ENCODE data around the gene MACROD1.

MACROD1 gene, protein sequence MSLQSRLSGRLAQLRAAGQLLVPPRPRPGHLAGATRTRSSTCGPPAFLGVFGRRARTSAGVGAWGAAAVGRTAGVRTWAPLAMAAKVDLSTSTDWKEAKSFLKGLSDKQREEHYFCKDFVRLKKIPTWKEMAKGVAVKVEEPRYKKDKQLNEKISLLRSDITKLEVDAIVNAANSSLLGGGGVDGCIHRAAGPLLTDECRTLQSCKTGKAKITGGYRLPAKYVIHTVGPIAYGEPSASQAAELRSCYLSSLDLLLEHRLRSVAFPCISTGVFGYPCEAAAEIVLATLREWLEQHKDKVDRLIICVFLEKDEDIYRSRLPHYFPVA
- total RNA-seq: 5.0 to 7.8 reads per million in 2 donors

DNA sequence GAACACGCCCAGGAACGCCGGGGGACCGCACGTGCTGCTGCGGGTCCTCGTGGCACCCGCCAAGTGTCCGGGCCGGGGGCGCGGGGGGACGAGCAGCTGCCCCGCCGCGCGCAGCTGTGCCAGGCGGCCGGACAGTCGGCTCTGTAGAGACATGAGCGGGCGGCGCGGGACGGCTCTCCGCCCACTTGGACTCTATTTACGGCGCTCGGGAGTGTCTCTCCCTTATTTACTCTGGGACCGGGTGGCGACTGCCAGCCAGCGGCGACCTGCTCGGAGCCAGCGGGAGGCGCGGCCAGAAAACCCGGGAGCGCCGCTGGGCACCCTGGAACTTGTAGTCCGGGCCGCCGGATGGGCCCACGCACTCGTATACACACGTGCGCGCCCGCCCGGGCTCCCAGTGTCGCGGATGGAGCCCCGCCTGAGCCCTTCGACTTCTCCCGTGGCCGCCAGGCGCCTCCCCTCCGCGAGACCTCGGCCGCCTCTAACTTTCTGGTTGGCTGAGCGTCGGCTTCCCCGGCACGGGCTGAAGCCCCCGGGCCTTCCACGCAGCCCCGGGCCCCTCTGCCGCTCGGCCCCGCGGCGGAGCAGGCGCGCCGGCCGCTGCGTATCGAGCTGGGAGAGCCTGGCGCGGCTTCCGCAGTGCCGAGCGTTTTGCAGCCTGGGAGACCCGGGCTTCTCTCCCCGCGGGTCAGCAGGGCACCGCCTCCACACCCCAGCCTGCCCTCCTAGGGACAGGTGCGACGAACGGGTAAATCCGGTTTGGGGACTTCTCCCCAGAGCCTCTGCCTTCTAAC is at the start of gene MACROD1:
TSS of gene MACROD1 (minus strand) at position 272 of the 794 bp plus-strand sequence. CDS start at position 153, 119 bp downstream.
- DNase-seq: peak; percentile 67

DNA sequence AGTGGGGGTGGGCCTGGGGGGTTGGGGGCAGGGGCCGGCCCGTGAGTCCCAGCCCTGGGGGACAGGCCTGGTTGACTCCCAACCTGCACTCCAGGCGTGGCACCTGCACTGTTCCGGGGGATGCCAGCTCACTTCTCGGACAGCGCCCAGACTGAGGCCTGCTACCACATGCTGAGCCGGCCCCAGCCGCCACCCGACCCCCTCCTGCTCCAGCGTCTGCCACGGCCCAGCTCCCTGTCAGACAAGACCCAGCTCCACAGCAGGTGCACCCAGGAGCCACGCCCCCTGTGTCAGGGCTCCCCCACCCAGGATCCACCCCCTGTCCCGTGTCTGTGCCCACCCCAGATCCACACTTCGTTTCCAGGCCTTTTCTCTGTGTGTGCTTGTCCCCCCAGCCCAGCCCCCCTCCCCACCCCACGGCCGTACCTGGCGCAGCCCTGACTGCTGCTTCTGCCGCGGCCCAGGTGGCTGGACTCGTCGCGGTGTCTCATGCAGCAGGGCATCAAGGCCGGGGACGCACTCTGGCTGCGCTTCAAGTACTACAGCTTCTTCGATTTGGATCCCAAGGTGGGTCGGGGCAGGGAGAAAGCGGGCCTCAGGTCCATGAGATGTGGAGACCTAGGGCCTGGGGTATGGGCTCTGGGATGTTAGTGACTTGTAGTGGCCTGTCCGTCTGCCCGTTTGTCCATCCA is 45.4 kb upstream of the MACROD1 start:
- no peak for DNase-seq

DNA sequence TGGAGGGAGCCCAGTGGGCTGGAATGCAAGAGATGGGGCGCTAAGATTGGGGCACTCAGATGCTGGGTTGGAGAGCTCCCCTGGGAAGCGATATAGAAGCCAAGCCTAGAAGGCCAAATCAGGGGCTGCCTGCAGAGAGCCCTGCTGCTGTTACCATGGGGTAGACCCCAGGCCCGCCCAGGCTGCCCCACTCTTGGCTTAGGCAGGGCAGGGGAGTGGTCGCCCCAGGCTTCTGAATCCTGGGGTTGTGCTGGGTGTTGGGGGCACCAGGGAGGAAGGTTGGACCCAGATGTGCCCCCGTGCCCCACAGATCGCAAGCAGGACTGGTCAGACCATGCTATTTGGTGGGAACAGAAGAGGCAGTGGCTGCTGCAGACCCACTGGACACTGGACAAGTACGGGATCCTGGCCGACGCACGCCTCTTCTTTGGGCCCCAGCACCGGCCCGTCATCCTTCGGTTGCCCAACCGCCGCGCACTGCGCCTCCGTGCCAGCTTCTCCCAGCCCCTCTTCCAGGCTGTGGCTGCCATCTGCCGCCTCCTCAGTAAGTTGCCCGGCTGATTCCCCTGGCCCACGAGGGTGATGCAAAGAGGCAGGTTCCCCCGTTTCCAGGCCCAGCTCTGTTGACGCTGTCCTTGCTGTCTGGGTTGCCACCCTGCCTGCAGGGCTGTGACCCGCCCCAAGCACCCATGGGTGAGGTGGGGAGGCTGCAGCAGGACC is 44.5 kb upstream of the MACROD1 start:
- DNase-seq: no peak

DNA sequence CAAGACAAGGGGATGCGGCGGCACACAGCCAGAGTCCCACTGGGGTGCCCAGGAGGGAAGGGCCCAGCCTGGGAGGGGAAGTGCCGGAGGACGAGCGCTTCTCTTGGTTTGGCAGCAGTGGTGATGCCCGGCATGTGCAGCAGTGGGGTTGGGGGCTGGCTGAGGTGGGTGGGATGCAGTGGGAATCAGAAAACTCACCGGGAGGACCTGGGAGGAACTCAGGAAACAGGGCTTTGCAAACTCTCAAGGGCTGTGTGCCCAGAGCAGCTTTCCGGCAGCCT is 43.6 kb upstream of the MACROD1 start:
- no peak for DNase-seq

DNA sequence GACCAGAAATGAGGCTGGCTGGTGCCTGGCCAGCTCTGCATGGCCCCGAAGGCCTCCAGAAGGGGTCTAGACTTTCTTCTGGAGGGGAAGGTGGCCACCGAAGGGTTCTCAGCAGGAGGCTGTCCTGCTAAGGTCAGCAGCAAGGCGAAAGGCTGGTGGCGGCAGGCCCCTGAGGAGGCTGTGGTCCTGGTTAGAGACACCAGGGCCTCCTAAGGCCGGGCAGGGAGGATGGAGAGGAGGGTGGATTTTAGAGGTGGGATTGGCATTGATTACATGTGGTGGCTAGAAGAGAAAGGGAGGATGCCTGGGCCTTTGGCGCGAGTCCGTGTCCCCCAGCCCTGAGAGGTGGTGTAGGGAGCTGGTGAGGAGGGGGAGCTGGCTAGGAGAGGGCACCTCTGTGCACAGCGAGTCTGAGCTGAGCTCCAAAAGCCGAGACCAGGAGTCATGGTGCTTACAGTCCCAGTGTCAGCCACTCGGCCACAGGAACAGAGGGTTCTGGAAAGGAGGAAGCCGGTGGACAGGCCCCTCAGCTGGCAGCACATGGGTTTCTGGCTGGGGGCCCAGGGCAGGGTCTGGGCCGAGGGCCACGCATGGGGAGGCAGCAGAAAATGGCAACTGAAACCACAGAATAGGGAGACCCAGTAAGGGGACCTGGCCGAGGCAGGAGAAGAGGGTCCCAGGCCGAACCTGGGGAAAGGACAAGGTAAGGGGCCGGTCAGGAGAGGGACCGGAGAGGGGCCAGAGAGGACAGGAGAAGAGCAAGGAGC is 43.1 kb upstream of the MACROD1 start:
- DNase-seq: no peak

DNA sequence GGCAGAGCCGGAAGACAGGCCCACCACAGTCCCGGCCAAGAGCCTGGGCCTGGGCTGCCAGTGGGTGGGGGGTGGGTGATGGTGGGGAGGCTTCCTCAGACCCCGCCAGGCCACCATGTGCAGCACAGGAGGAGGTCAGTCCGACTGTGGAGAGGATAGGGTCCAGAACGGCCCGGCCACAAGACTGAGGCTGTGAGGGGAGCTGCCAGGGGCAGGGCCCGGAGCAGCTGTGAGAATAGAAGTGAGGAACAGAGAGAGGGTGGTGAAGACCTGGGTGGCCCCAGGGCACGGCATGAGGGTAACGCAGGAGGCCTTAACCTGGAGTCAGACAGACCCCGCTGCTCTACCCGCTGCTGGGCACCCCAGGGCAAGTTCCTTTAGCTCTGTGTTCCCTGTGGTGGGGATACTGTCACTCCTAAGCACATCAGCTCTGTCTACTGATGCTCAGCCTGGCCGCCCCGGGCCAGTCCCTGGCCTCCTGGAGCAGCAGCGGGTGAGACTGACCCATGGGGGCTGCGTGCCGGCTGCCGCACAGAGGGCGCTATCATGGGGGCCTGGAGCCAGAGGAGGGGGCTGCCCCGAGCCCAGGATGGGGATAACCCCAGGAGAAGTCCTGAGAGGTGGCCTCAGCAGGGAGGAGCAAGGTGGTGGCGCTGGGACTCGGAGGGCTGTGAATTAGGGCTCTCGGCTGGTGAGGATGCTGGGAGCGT is 42.3 kb upstream of the MACROD1 start:
- DNase-seq: no peak

DNA sequence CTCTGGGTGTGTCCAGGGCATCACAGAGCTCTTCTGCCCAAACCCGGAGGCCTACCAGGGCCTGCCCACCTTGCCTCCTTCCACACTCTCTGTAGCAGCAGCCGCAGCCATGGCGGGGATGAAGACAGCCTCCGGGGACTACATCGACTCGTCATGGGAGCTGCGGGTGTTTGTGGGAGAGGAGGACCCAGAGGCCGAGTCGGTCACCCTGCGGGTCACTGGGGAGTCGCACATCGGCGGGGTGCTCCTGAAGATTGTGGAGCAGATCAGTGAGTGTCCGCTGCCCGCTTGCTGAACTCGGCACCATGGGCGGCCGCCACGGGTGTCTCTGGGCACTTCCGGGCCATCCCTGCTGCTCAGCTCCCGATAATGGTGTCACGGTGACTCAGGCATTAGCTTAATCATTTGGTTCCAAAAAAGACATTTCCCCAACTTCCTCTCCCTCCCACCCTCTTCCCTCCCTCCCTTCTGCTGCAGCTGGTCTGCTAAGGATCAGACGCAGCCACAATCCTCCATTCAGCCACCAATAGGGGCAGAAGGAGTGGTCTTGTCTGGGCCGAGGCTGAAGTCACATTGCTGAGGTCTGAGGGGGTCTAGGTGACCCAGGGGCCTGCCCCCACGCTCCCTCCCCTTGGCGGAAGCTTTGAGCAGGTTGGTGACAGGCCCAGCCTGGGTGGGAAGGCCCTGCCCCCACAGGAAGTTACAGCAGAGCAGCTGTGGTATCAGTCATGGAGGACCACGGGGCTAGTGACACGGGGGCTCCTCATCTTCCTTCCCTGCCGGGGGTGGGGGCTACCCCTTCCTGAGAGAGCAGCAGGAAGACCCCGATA is 41.6 kb upstream of the MACROD1 start:
- DNase-seq: peak; percentile 29

DNA sequence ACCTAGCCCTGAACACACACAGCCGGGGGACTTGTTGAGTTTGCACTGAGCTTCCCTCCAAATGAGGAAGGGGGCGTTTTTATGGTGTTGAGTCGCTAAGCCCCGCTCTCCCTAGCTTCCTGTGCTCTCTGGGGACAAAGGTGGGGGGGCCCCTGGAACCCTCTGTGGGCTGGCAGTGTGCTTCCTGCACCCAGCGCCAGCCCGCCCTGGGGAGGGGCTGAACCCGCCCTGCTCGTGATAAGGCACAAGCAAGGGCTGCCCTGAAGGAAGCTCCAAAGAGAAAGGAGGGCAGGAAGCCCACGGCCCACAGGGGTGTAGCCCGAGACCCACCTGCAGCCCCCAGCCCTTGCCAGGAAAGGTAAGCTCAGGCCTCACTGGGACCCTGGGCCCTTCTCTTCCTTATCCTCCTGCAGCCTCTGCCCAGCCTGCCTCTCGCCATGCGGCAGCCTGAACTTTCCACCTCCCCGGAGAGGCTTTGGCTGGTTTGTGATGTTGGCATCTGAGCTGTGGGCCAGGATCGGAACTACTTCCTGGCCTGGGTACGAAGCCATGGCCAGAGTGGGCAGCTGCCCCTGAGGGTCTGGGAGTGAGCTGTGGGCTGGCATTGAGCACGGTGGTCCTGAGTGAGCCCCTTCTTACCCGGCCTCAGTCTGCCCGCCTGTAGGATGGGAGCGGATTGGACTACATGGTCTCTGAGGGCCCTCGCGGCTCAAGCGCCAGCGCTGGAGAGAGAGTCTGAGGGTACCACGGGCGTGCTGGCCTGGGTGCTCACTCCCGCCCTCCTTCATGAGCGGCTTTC is 40.7 kb upstream of the MACROD1 start, which contains the start of gene FERMT3:
TSS of gene FERMT3 (plus strand) at position 265 of the 799 bp plus-strand sequence. CDS start 644 bp downstream, outside the sequence.
- peak; percentile 36 for DNase-seq

DNA sequence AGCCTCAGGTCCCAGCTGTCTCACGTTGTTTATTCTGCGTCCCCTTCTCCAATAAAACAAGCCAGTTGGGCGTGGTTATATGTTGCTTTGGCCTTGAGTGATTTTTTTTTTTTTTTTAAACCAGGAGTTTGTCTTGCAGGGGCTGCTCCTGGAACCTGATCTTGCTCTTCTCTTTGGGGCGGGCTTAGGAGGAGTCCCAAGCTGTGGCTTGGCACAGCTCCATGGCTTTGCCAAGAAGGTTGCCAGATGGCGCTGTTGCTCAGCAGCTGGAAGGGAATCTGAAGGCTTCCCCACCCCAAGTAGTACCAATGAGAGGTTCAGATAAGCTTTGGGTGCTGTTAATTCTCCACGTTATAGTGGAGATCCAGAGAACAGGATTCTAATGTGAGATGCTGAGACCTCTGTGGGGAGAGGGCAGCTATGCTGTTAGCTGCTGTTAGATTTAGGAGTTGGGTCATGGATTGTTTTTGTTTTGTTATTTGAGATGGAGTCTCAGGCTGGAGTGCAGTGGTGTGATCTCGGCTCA is 38.6 kb upstream of the MACROD1 start:
- no peak for DNase-seq

DNA sequence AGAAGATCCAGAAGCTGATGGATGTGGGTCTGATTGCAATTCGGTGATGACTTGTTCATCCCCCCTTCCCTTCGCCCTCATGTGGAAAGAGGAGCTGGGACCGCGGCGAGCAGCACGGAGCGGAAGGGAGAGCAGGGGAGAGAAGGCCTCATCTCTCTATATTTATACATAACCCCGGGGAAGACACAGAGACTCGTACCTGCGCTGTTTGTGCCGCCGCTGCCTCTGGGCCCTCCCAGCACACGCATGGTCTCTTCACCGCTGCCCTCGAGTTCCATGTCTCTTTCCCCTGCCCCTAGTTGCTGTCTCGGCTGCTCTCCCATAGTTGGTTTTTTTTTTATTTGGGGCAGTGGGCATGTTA is 38.1 kb upstream of the MACROD1 start:
- DNase-seq: no peak

DNA sequence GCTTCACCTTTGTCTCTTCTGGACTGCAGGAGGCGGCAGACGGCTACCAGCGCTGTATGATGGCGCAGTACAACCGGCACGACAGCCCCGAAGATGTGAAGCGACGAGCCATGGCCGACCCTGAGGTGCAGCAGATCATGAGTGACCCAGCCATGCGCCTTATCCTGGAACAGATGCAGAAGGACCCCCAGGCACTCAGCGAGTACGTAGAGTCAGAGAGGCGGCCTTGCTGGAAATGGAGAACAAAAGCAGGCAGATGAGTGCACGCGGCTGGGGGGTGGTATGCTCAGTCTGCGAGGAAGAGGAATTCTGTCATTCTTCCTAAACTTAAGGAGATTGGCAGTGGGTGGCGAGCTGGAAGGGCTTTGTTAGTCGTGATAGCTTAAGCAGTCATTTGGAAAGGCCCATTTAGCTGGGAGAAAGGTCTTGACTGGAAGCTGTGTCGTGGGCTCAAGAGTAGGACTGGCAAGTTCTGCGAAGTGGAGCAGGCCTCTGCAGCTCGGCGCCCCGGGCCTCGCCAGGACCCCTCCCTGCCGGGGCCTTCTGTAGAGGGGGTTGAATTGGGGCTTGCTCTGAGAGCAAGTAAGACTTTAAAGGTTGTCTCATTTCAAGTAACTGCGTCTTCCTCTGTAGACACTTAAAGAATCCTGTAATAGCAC is 37.6 kb upstream of the MACROD1 start:
- DNase-seq: no peak

DNA sequence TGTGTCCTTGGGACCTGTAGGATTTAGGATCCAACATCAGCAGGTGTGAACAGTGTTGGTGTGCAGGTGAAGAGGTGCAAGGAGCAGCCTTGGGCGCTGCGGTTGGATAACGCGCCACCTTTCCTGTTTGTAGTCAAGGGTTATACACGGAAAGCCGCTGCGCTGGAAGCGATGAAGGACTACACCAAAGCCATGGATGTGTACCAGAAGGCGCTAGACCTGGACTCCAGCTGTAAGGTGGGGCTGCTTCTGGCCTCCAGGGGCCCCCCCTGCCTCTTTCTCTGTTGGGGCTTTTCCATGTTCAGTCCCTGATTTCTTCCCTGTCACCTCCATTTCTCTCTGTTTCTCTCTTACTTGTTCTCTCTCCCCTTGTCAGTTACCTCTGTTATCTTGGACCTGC is 37.1 kb upstream of the MACROD1 start:
- no peak for DNase-seq

DNA sequence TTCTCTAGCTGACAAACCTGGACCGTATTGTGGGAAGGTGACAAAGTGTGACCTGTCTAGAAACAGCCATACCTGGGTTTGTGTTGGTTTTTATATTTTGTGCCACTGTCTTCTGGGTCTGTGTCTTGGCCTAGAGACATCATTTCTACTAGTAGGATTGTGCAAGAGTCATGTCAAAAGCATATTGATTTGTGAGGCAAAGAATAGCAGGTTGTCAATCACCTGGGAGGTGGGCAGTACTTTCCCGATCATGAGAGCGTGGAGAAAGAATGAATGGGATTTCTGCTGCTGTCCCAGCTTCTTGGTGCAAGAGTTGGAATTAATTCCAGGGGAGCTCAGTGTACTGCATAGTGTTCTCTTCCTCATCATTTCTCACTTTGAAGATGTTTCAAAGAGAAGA is 35.6 kb upstream of the MACROD1 start:
- no peak for DNase-seq

DNA sequence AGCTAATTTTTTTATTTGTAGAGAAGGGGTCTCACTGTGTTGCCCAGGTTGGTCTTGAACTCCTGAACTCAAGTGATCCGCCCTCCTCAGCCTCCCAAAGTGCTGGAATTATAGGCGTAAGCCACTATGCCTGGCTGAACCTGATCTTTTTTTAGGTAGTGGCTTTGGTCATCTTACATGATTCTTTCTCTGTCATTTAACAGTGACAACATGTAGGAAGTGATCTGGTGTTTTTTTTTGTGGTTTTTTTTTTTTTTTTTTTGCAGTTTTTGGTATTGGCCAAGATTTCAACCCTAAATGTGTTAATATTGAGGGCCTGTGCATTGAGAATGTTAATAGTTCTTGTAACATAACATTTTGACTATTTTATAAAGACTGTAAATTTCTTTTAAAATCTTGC is 32.6 kb upstream of the MACROD1 start:
- no peak for DNase-seq

DNA sequence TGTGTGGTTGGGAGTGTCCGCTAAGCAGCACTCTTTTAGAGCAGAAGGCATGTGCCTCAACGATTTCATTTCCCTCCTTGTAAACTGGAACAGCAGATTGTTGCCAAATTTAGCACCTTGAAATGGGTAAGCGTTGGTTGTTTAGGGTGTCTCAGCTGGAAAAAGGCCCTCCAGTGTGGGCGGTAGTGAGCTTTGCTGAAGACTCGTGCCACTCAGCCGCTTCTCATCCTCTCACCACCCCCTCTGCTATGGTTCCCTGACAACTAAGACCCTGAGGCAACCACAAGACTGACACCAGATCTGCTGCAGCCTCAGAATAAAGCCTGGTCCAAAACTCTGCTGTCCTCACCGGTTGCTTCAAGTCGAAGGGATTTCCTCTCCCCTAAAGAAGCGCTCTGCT is 30.7 kb upstream of the MACROD1 start:
- DNase-seq: no peak

DNA sequence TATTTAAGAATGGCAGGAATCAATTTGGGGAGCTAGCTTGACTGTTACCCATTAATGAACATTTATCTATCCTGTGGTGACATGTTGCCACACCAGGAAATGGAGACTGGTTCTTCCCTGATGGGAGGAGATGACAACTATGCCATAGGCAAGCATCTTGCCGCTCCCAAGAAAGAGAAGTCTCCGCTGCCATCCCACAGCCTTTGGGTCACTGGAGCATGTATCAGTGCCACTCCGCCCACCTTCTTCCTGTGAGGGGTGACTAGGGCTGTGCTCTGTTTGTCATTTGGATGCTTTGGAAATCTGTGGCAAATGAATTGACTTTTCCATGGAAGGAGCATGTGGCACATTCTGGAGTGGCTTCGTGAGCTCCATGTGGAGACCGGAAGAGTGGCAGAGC is 26.5 kb upstream of the MACROD1 start:
- no peak for DNase-seq

DNA sequence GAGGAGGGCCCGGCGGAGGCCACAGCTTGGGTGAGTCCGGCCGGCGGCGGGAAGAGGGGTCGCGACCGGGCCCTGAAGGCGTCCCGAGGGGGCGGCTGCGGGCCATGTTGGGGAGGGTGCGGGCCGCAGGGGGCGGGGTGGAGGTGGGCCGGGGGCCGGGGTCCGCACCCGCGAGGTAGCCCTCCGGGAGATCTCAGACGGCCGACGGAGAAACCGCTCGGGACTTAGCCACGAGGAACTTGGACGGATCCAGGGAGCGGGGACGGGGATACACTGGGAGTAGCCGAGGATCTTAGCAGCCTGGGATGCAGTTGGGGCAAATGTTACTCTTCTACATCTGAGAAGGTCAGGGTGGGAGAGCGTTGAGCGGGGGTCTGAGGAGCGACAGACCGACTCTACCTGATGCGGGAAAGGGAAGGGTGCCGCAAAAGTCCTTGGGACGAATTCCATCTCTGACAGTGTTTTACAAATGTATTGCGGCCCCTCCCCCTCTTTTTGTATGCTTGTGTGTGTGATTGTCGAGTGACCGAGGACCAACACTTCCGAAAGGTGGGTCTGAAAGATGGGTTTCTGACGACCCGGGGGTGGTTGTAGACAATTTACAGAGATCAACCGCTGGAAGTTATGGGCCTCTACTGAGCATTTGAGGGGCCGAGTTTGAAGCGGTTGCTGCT is 20.7 kb upstream of the MACROD1 start:
- no peak for DNase-seq

Data from activated gamma-delta T cell (primary cell).